Type B pancreatic cell (in vitro differentiated cells): ENCODE measurements around the gene ANKH. TPM values are rescaled to one million over a fixed set of nuclear protein-coding genes. Genes with fewer than 3 reads are reported as not detected.

Source experiments
- DNase-seq: peaks from one replicate; pipeline ENCODE4 v3.0.0; 2021; ENCODE audit warnings: mixed read lengths; ENCODE audit not compliant: unreplicated experiment; ENCODE audit errors: extremely low spot score
- H3K27ac Mint-ChIP-seq: 2 replicates; pipeline ENCODE4 v1.8.0; 2021; ENCODE audit warnings: mild to moderate bottlenecking, mixed read lengths
- H3K27me3 Mint-ChIP-seq: 2 replicates; pipeline ENCODE4 v1.8.0; 2021; ENCODE audit warnings: mixed read lengths
- H3K36me3 Mint-ChIP-seq: 2 replicates; pipeline ENCODE4 v1.8.0; 2021; ENCODE audit warnings: mixed read lengths
- H3K4me1 Mint-ChIP-seq: one replicate; pipeline ENCODE4 v1.8.0; 2021; ENCODE audit warnings: mixed read lengths; ENCODE audit not compliant: unreplicated experiment
- H3K4me3 Mint-ChIP-seq: 2 replicates; pipeline ENCODE4 v1.8.0; 2021; ENCODE audit warnings: mild to moderate bottlenecking, mixed read lengths
- H3K9me3 Mint-ChIP-seq: 2 replicates; pipeline ENCODE4 v1.8.0; 2021; ENCODE audit warnings: mixed read lengths
- CTCF ChIP-seq: fragments of 200-600 bp; sonication (generic); conservative IDR thresholded peaks from 2 replicates; pipeline ENCODE4 v1.5.0; 2021; ENCODE audit warnings: antibody characterized with exemption, mild to moderate bottlenecking
- total RNA-seq: library from RNA; stranded (reverse); gene quantifications from 2 replicates; pipeline ENCODE4 v1.2.1, GENCODE V29; 2021; ENCODE audit warnings: low replicate concordance

The ANKH gene
- total RNA-seq, 1 donor from 2014 or later: 41.1 TPM

- Mint-ChIP-seq H3K36me3 (peaks cover 24% of the 10 kb centered on the region), H3K4me3 (no peak overlapping the region), H3K9me3 (no peaks in the 10 kb centered on the region), H3K27me3 (no peaks in the 10 kb centered on the region), H3K4me1 (no peaks in the 10 kb centered on the region), H3K27ac (no peak overlapping the region)
- no peak for DNase-seq
- no peak for TF ChIP-seq CTCF
Observed at GRCh38 chr5:14720236-14720923, 151.2 kb downstream of the ANKH start.

GRCh38 chr5:14718778-14719177 is 152.8 kb downstream of the ANKH start:
- Mint-ChIP-seq H3K9me3 (no peaks in the 10 kb centered on the region), H3K36me3 (peaks cover 29% of the 10 kb centered on the region), H3K27me3 (no peaks in the 10 kb centered on the region), H3K4me3 (no peak overlapping the region), H3K27ac (no peak overlapping the region), H3K4me1 (no peaks in the 10 kb centered on the region)
- no peak for DNase-seq
- no peak for TF ChIP-seq CTCF

- Mint-ChIP-seq H3K4me3 (no peak overlapping the region), H3K9me3 (no peaks in the 10 kb centered on the region), H3K36me3 (peaks cover 33% of the 10 kb centered on the region), H3K27ac (no peak overlapping the region), H3K27me3 (no peaks in the 10 kb centered on the region), H3K4me1 (no peaks in the 10 kb centered on the region)
- DNase-seq: no peak
- no peak for TF ChIP-seq CTCF
Observed at GRCh38 chr5:14716755-14717752, 154.5 kb downstream of the ANKH start.

GRCh38 chr5:14715481-14715880 is 156.1 kb downstream of the ANKH start:
- no peak overlapping the region for H3K27ac Mint-ChIP-seq
- H3K36me3 Mint-ChIP-seq: peaks cover 41% of the 10 kb centered on the region
- no peak overlapping the region for H3K4me3 Mint-ChIP-seq
- DNase-seq: no peak
- no peaks in the 10 kb centered on the region for H3K27me3 Mint-ChIP-seq
- no peak for TF ChIP-seq CTCF
- H3K9me3 Mint-ChIP-seq: no peaks in the 10 kb centered on the region
- H3K4me1 Mint-ChIP-seq: no peaks in the 10 kb centered on the region

GRCh38 chr5:14714706-14715105 is 156.9 kb downstream of the ANKH start:
- Mint-ChIP-seq H3K4me3 (no peak overlapping the region), H3K27me3 (no peaks in the 10 kb centered on the region), H3K36me3 (peaks cover 48% of the 10 kb centered on the region), H3K9me3 (no peaks in the 10 kb centered on the region), H3K27ac (no peak overlapping the region), H3K4me1 (no peaks in the 10 kb centered on the region)
- no peak for TF ChIP-seq CTCF
- no peak for DNase-seq
